Loucy (cell line): ENCODE data around the gene FOXP3.

ENCODE experiments used
- CTCF ChIP-seq: fragments of 200-600 bp; sonication (generic); conservative IDR thresholded peaks from 2 replicates; pipeline ENCODE4 v1.5.1; 2014; ENCODE audit warnings: mild to moderate bottlenecking, antibody characterized with exemption, low read length
- EZH2phosphoT487 ChIP-seq: fragments of 200-600 bp; IDR thresholded peaks from 2 replicates; pipeline ENCODE4 v1.6.1; 2018; ENCODE audit warnings: antibody characterized with exemption, mild to moderate bottlenecking, moderate library complexity, borderline replicate concordance

DNA sequence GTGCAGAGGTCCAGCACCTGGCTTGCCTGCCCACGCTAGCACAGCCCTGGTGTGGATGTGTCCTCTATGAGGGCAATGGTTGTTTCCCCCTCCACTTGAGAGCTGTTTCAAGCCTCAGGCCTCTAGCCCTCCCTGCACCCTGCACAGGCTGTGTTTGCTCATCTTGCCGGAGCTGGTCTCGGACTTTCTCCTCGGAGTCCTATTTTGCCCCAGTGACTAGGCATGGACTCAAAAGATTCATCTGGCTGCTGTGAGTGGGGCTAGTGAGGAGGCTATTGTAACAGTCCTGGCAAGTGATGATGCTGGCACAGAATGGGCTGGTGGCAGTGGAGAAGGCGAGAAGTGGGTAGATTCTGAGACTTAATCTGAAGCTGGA is 5.8 kb downstream of the FOXP3 start:
- TF ChIP-seq CTCF (no peak), EZH2phosphoT487 (no peak)
